ENCODE results near the gene STK4. TPM values are rescaled to one million over a fixed set of nuclear protein-coding genes. Genes with fewer than 3 reads are reported as not detected.

STK4 gene
- total RNA-seq, 1 donor from 2014 or later = 17.4 TPM

GRCh38 chr20:44948513-44948912 is 17.8 kb upstream of the STK4 start:
- no peak overlapping the region for H3K4me3 ChIP-seq (ENCODE audit: low read depth, low read length)
- no peak for DNase-seq (ENCODE audit: low read depth)
- TF ChIP-seq CTCF (conservative IDR thresholded peaks at IDR 0.05; ENCODE audit: low read depth, low read length) = no peak

GRCh38 chr20:44950368-44950767 is 15.9 kb upstream of the STK4 start:
- no peak overlapping the region for H3K4me3 ChIP-seq (ENCODE audit: low read depth, low read length)
- TF ChIP-seq CTCF (conservative IDR thresholded peaks at IDR 0.05; ENCODE audit: low read depth, low read length) = no peak
- no peak for DNase-seq (ENCODE audit: low read depth)

- no peak for DNase-seq (ENCODE audit: low read depth)
- no peak overlapping the region for H3K4me3 ChIP-seq (ENCODE audit: low read depth, low read length)
- no peak for TF ChIP-seq CTCF (conservative IDR thresholded peaks at IDR 0.05; ENCODE audit: low read depth, low read length)
Measured at GRCh38 chr20:44952731-44953130, 13.6 kb upstream of the STK4 start.

GRCh38 chr20:44954211-44954610 is 12.1 kb upstream of the STK4 start:
- H3K4me3 ChIP-seq (ENCODE audit: low read depth, low read length) = no peak overlapping the region
- no peak for DNase-seq (ENCODE audit: low read depth)
- no peak for TF ChIP-seq CTCF (conservative IDR thresholded peaks at IDR 0.05; ENCODE audit: low read depth, low read length)

- no peak for DNase-seq (ENCODE audit: low read depth)
- no peak for TF ChIP-seq CTCF (conservative IDR thresholded peaks at IDR 0.05; ENCODE audit: low read depth, low read length)
- no peak overlapping the region for H3K4me3 ChIP-seq (ENCODE audit: low read depth, low read length)
Measured at GRCh38 chr20:44955270-44955669, 11.0 kb upstream of the STK4 start.

GRCh38 chr20:44956410-44956809 is 9.9 kb upstream of the STK4 start:
- no peak overlapping the region for H3K4me3 ChIP-seq (ENCODE audit: low read depth, low read length)
- no peak for TF ChIP-seq CTCF (conservative IDR thresholded peaks at IDR 0.05; ENCODE audit: low read depth, low read length)
- DNase-seq (ENCODE audit: low read depth) = no peak

GRCh38 chr20:44958276-44958675 is 8.0 kb upstream of the STK4 start:
- no peak overlapping the region for H3K4me3 ChIP-seq (ENCODE audit: low read depth, low read length)
- no peak for DNase-seq (ENCODE audit: low read depth)

More at GRCh38 chr20:44958276-44958675, 8.0 kb upstream of the STK4 start:
- TF ChIP-seq CTCF (conservative IDR thresholded peaks at IDR 0.05; ENCODE audit: low read depth, low read length) = no peak

Data from epithelial cell of proximal tubule (primary cell).